ENCODE measurements around the gene C2CD2. TPM values are rescaled to one million over a fixed set of nuclear protein-coding genes. Genes with fewer than 3 reads are reported as not detected.

The C2CD2 gene
- polyA plus RNA-seq, 1 of the 3 experiments (the other 2 are of a cell fraction) = 9.7 TPM

- WGBS (ENCODE audit: low lambda C conversion rate) = 87% methylated on average over 4 of the region's 4 CpGs
- H3K27me3 ChIP-seq (ENCODE audit: insufficient read depth) = no peaks in the 10 kb centered on the region
- H4K20me1 ChIP-seq (ENCODE audit: insufficient read depth) = no peaks in the 10 kb centered on the region
- CTCF ChIA-PET = interaction anchor here (1.3 kb wide), 1 partner anchor 47 kb away, joined by 3 read pairs; no protein-coding TSS in a partner anchor
- H3K9me3 ChIP-seq = no peaks in the 10 kb centered on the region
- no peaks in the 10 kb centered on the region for H3F3A ChIP-seq (replicated peaks; ENCODE audit: insufficient read depth)
- H3K27ac ChIP-seq (ENCODE audit: low read depth in 2 of 2, low read length in 1 of 2) = peak overlapping the region in 1 of 2 experiments; percentile 39; a peak in 1 of 4 replicates
- no peaks in the 10 kb centered on the region for H3K9me2 ChIP-seq
- TF ChIP-seq POLR2AphosphoS5 (IDR thresholded peaks at IDR 0.05; ENCODE audit: low read depth, low read length) (no peak), RXRA (IDR thresholded peaks at IDR 0.05; ENCODE audit: borderline replicate concordance, low read depth) (no peak), USF2 (IDR thresholded peaks at IDR 0.05; ENCODE audit: borderline replicate concordance, low read depth, low read length) (no peak), TAF1 (IDR thresholded peaks at IDR 0.05; ENCODE audit: borderline replicate concordance, low read depth, low read length) (no peak), PBX3 (IDR thresholded peaks at IDR 0.05) (no peak), SMC3 (IDR thresholded peaks at IDR 0.05; ENCODE audit: low read depth, low read length) (no peak), FOXM1 (IDR thresholded peaks at IDR 0.05; ENCODE audit: low read depth) (no peak), GATA2 (CRISPR knock-in tag; IDR thresholded peaks at IDR 0.05) (no peak), REST (IDR thresholded peaks at IDR 0.05; ENCODE audit: low read depth, low read length) (no peak), RCOR1 (IDR thresholded peaks at IDR 0.05; ENCODE audit: low read length) (no peak), CHD2 (IDR thresholded peaks at IDR 0.05; ENCODE audit: low read length, partially characterized antibody) (no peak), CTCF (IDR thresholded peaks at IDR 0.05) (no peak), ZBTB33 (IDR thresholded peaks at IDR 0.05; ENCODE audit: borderline replicate concordance, low read depth) (no peak), YY1 (IDR thresholded peaks at IDR 0.05; ENCODE audit: low read depth) (no peak), MXI1 (IDR thresholded peaks at IDR 0.05; ENCODE audit: low read depth, low read length) (no peak), TCF12 (IDR thresholded peaks at IDR 0.05) (no peak)
- H3K4me3 ChIP-seq (ENCODE audit: low read depth in 2 of 2, low read length in 1 of 2) = no peak overlapping the region
- H3K4me1 ChIP-seq (ENCODE audit: control insufficient read depth in 1 of 2, insufficient read depth in 2 of 2, low read depth in 1 of 2, low read length in 1 of 2) = peaks cover 0 to 3% of the 10 kb centered on the region in 2 experiments; a peak in 1 of 4 replicates
- H2AFZ ChIP-seq (ENCODE audit: low read depth) = no peak overlapping the region
- H3K36me3 ChIP-seq (replicated peaks in 1 of 2; ENCODE audit: control insufficient read depth in 1 of 2, insufficient read depth in 2 of 2, low read length in 1 of 2) = peaks cover 0 to 5% of the 10 kb centered on the region in 2 experiments
- H3K9ac ChIP-seq = no peak overlapping the region
- H3K4me2 ChIP-seq = no peak overlapping the region
- peaks cover 7% of the 10 kb centered on the region for H3K79me2 ChIP-seq (ENCODE audit: insufficient read depth)
- no peak for DNase-seq
- POLR2A ChIA-PET = no interaction called here
Observed at GRCh38 chr21:41863439-41863740, 90.4 kb downstream of the C2CD2 start.
